UCSD-AML1 (cell line): ENCODE results near the gene KIF3B.

Experiments
- DNase-seq: peaks from one replicate; lab custom pipeline; 2025; ENCODE audit not compliant: unreplicated experiment; lab: John Stamatoyannopoulos, UW

The KIF3B gene

GRCh38 chr20:32277361-32278198, at the start of gene KIF3B:
KIF3B (plus strand) TSS chr20:32277651; CDS start chr20:32309778, 32,127 bp downstream.
- peak; percentile 74 for DNase-seq

GRCh38 chr20:32227744-32228688, 49.4 kb upstream of the KIF3B start:
- no peak for DNase-seq

- no peak for DNase-seq
Measured at GRCh38 chr20:32229251-32229747, 48.2 kb upstream of the KIF3B start.

- no peak for DNase-seq
Measured at GRCh38 chr20:32230707-32231106, 46.7 kb upstream of the KIF3B start.

- DNase-seq = no peak
Measured at GRCh38 chr20:32231245-32231644, 46.2 kb upstream of the KIF3B start.

GRCh38 chr20:32231847-32232246, 45.6 kb upstream of the KIF3B start:
- no peak for DNase-seq

GRCh38 chr20:32232326-32232886, 45.0 kb upstream of the KIF3B start:
- no peak for DNase-seq

GRCh38 chr20:32233286-32233685, 44.2 kb upstream of the KIF3B start:
- no peak for DNase-seq

- DNase-seq = no peak
Measured at GRCh38 chr20:32234135-32234808, 43.2 kb upstream of the KIF3B start.

- no peak for DNase-seq
Measured at GRCh38 chr20:32235331-32236047, 42.0 kb upstream of the KIF3B start.

- no peak for DNase-seq
Measured at GRCh38 chr20:32236048-32236533, 41.4 kb upstream of the KIF3B start.

- no peak for DNase-seq
Measured at GRCh38 chr20:32236819-32237218, 40.6 kb upstream of the KIF3B start.

- DNase-seq = no peak
Measured at GRCh38 chr20:32237419-32237818, 40.0 kb upstream of the KIF3B start.

- no peak for DNase-seq
Measured at GRCh38 chr20:32238483-32239425, 38.7 kb upstream of the KIF3B start.

- DNase-seq = no peak
Measured at GRCh38 chr20:32240205-32240604, 37.2 kb upstream of the KIF3B start.

GRCh38 chr20:32241807-32242206, 35.6 kb upstream of the KIF3B start:
- DNase-seq = no peak

GRCh38 chr20:32244150-32244823, 33.2 kb upstream of the KIF3B start:
- no peak for DNase-seq

GRCh38 chr20:32244959-32245358, 32.5 kb upstream of the KIF3B start:
- DNase-seq = no peak
